ENCODE measurements around the gene CAMSAP2. TPM values are rescaled to one million over a fixed set of nuclear protein-coding genes. Genes with fewer than 3 reads are reported as not detected.
A peak's percentile ranks its signal among the peaks of the same experiment; 100 is the strongest.
"Not testable (repeated sequence)": the region's sequence is repeated elsewhere in the genome, so short reads cannot be mapped to it uniquely, and the experiment has no call there.

The CAMSAP2 gene
- total and polyA plus RNA-seq, 12 donors: 7.0 to 47.1 (median 38.1) TPM

- peaks cover 0 to 20% (median 0%) of the 10 kb centered on the region in 11 donors for H3K9me3 ChIP-seq
- intact Hi-C loops (cut with DNase I): no loop called here
- no peak for ATAC-seq
- peaks cover 4 to 34% (median 21%) of the 10 kb centered on the region in 9 donors for H3K4me1 ChIP-seq
- 96% methylated on average over 6 of the region's 6 CpGs for WGBS, 2 donors
- no peak overlapping the region for H3K4me3 ChIP-seq
- DNase-seq: no peak
- no peak for TF ChIP-seq CTCF (IDR thresholded peaks at IDR 0.05)
- H3K27me3 ChIP-seq: no peaks in the 10 kb centered on the region
- H3K36me3 ChIP-seq: peaks cover 0 to 51% (median 0%) of the 10 kb centered on the region in 9 donors
- no peak overlapping the region for H3K27ac ChIP-seq
Measured at GRCh38 chr1:200783926-200784325, 45.2 kb downstream of the CAMSAP2 start.

- peaks cover 0 to 51% (median 0%) of the 10 kb centered on the region in 9 donors for H3K36me3 ChIP-seq
- H3K9me3 ChIP-seq: peaks cover 0 to 20% (median 0%) of the 10 kb centered on the region in 11 donors
- no peak for DNase-seq
- intact Hi-C loops (cut with DNase I): no loop called here
- no peak overlapping the region for H3K4me3 ChIP-seq
- H3K27me3 ChIP-seq: no peaks in the 10 kb centered on the region
- no peak for ATAC-seq
- WGBS, 2 donors: 95 to 96% methylated on average over 4 of the region's 4 CpGs
- no peak overlapping the region for H3K27ac ChIP-seq
- peaks cover 4 to 32% (median 18%) of the 10 kb centered on the region in 9 donors for H3K4me1 ChIP-seq
- no peak for TF ChIP-seq CTCF (IDR thresholded peaks at IDR 0.05)
Measured at GRCh38 chr1:200784576-200784975, 45.9 kb downstream of the CAMSAP2 start.

GRCh38 chr1:200786788-200787187, 48.1 kb downstream of the CAMSAP2 start:
- Histone ChIP-seq H3K36me3 (peaks cover 0 to 47% (median 0%) of the 10 kb centered on the region in 9 donors), H3K9me3 (peaks cover 0 to 20% (median 0%) of the 10 kb centered on the region in 11 donors), H3K27ac (peak overlapping the region in 2 of 10 donors; percentile 44 to 61), H3K27me3 (no peaks in the 10 kb centered on the region), H3K4me1 (peaks cover 0 to 15% (median 4%) of the 10 kb centered on the region in 9 donors), H3K4me3 (no peak overlapping the region)
- intact Hi-C loops (cut with DNase I): no loop called here
- 48 to 67% methylated on average over 4 of the region's 4 CpGs for WGBS, 2 donors
- ATAC-seq (peak in 6 of 8 donors; percentile 22 to 84 (median 68)), DNase-seq (no peak)
- no peak for TF ChIP-seq CTCF (IDR thresholded peaks at IDR 0.05)

- no peaks in the 10 kb centered on the region for H3K27me3 ChIP-seq
- no peak for ATAC-seq
- no peak for DNase-seq
- no peak overlapping the region for H3K27ac ChIP-seq
- no peak for TF ChIP-seq CTCF (IDR thresholded peaks at IDR 0.05)
- WGBS, 2 donors: 93 to 94% methylated on average over 1 of the region's 1 CpG
- peaks cover 0 to 18% (median 0%) of the 10 kb centered on the region in 11 donors for H3K9me3 ChIP-seq
- H3K36me3 ChIP-seq: peaks cover 0 to 35% (median 0%) of the 10 kb centered on the region in 9 donors
- H3K4me3 ChIP-seq: no peak overlapping the region
- H3K4me1 ChIP-seq: peaks cover 0 to 14% (median 4%) of the 10 kb centered on the region in 9 donors
- intact Hi-C loops (cut with DNase I): no loop called here
Measured at GRCh38 chr1:200787896-200788387, 49.2 kb downstream of the CAMSAP2 start.

- intact Hi-C loops (cut with DNase I); H3K4me3 ChIP-seq; H3K27ac ChIP-seq; ATAC-seq; H3K36me3 ChIP-seq; H3K9me3 ChIP-seq; H3K27me3 ChIP-seq; DNase-seq: not testable (repeated sequence)
- 89 to 94% methylated on average over 6 of the region's 6 CpGs for WGBS, 2 donors
- H3K4me1 ChIP-seq: peaks cover 7 to 39% (median 19%) of the 10 kb centered on the region in 9 donors
Measured at GRCh38 chr1:200791012-200791411, 52.3 kb downstream of the CAMSAP2 start.
